HFFc6 (cell line): ENCODE results near the gene ST6GALNAC2. TPM values are rescaled to one million over a fixed set of nuclear protein-coding genes. Genes with fewer than 3 reads are reported as not detected.
"Not testable (repeated sequence)": the region's sequence is repeated elsewhere in the genome, so short reads cannot be mapped to it uniquely, and the experiment has no call there.

ENCODE experiments used
- DNase-seq: peaks from one replicate; pipeline ENCODE4 v3.0.0-alpha.2; 2018
- H3K27ac Mint-ChIP-seq: 2 replicates; pipeline ENCODE4 v1.8.0; 2020; ENCODE audit warnings: mild to moderate bottlenecking, mixed read lengths
- H3K27me3 Mint-ChIP-seq: 2 replicates; pipeline ENCODE4 v1.8.0; 2021; ENCODE audit warnings: mild to moderate bottlenecking, moderate library complexity, mixed read lengths; ENCODE audit not compliant: insufficient read depth
- H3K36me3 Mint-ChIP-seq: 2 replicates; pipeline ENCODE4 v1.8.0; 2021; ENCODE audit warnings: low read depth, mixed read lengths
- H3K4me1 Mint-ChIP-seq: 2 replicates; pipeline ENCODE4 v1.8.0; 2020; ENCODE audit warnings: low read depth, mixed read lengths
- H3K4me3 Mint-ChIP-seq: 2 replicates; pipeline ENCODE4 v1.8.0; 2020; ENCODE audit warnings: mild to moderate bottlenecking, moderate library complexity, mixed read lengths
- H3K9me3 Mint-ChIP-seq: 2 replicates; pipeline ENCODE4 v1.8.0; 2020; ENCODE audit warnings: mild to moderate bottlenecking, mixed read lengths
- total RNA-seq, 6 experiments: library from RNA; stranded (reverse); fragmentation: NEBNext Ultra II Directional; extraction: Animal tissue kit (Norgen Biotek cat#: 25700); gene quantifications; 2 replicates in 1 of 6; 3 replicates in 5 of 6; pipeline ENCODE4 v1.2.3, GENCODE V29; 2021
- TF ChIP-seq, protein P1 (sequence below): fragments of 200-600 bp; sonication (generic); IDR thresholded peaks from 2 replicates; pipeline ENCODE4 v1.5.0; 2021; ENCODE audit warnings: antibody characterized with exemption, mild to moderate bottlenecking

The ST6GALNAC2 gene
- total RNA-seq, 6 experiments from 2014 or later = 0.20 to 0.71 (median 0.34) TPM; not detected in 1

DNA sequence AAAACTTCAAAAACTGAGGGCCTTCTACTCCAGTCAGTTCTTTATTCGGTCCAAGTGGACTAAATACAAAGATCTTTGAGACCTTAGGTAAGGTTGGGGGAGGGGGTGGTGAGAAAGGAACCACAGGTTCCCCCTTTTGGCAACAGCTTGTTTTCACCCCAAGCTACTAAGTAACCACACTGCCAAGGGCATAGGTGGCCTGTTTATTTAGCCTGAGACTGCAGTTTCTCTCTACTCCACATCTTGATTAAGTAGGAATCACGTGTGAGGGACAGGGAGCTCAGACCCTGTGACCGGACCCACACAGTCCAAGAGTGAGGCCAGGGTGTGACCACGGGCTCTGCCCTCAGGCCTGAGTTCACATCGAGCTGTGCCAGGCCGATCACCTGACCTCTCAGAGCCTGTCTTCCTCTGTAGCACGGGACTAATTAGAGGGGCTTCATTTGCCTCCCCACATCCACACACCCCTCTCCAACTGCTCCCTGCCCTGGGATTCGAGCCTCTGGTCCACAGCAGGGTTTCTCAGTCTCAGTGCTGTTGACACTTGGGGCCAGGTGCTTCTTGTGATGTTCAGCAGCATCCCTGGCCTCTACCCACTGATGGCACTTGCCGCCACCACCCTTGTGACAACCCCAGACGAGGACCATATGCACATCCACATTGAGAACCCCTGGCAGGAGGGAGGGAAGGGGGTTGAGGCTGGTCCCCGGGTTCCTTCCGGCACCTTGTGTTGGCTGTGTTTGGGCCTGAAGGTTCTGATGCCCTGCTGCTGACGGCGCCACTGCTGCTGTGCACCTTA is 17.8 kb downstream of the ST6GALNAC2 start:
- peaks cover 5% of the 10 kb centered on the region; the same call in 1 of the 2 replicates for H3K9me3 Mint-ChIP-seq
- H3K4me3 Mint-ChIP-seq = no peak overlapping the region
- peaks cover 39% of the 10 kb centered on the region for H3K36me3 Mint-ChIP-seq
- H3K27ac Mint-ChIP-seq = no peak overlapping the region
- H3K27me3 Mint-ChIP-seq = no peaks in the 10 kb centered on the region; the same call in none of the 2 replicates
- no peak for DNase-seq
- peaks cover 36% of the 10 kb centered on the region for H3K4me1 Mint-ChIP-seq
- TF ChIP-seq, protein P1, sequence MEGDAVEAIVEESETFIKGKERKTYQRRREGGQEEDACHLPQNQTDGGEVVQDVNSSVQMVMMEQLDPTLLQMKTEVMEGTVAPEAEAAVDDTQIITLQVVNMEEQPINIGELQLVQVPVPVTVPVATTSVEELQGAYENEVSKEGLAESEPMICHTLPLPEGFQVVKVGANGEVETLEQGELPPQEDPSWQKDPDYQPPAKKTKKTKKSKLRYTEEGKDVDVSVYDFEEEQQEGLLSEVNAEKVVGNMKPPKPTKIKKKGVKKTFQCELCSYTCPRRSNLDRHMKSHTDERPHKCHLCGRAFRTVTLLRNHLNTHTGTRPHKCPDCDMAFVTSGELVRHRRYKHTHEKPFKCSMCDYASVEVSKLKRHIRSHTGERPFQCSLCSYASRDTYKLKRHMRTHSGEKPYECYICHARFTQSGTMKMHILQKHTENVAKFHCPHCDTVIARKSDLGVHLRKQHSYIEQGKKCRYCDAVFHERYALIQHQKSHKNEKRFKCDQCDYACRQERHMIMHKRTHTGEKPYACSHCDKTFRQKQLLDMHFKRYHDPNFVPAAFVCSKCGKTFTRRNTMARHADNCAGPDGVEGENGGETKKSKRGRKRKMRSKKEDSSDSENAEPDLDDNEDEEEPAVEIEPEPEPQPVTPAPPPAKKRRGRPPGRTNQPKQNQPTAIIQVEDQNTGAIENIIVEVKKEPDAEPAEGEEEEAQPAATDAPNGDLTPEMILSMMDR = no peak

DNA sequence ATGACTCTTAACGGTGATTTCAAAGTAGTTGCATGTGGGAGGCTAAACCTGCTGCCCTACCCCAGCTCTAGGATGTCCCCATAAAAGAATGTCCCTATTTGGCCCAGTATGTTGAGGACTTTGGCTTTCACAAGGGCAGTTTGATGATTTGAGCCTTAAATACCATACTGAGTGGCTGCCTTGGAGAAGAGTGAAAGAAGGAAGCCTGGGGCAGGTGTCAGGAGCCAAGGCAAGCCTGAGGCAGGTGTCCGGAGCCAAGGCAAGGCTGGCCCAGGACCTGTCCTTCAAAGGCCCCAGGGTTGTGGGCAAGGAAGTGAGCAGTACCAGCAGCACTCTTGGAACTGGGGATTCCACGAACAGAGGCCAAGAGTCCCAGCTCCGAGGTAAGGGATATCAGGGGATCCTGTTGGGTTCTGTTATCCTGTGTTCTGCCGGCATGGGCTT is 18.6 kb downstream of the ST6GALNAC2 start:
- H3K4me3 Mint-ChIP-seq = no peak overlapping the region
- H3K27ac Mint-ChIP-seq = peak overlapping the region; percentile 42; the same call in 1 of the 2 replicates
- H3K27me3 Mint-ChIP-seq = no peaks in the 10 kb centered on the region; the same call in none of the 2 replicates
- peaks cover 39% of the 10 kb centered on the region for H3K36me3 Mint-ChIP-seq
- DNase-seq = no peak
- H3K9me3 Mint-ChIP-seq = peaks cover 5% of the 10 kb centered on the region; the same call in 1 of the 2 replicates
- TF ChIP-seq, protein P1 = no peak
- peaks cover 45% of the 10 kb centered on the region for H3K4me1 Mint-ChIP-seq

DNA sequence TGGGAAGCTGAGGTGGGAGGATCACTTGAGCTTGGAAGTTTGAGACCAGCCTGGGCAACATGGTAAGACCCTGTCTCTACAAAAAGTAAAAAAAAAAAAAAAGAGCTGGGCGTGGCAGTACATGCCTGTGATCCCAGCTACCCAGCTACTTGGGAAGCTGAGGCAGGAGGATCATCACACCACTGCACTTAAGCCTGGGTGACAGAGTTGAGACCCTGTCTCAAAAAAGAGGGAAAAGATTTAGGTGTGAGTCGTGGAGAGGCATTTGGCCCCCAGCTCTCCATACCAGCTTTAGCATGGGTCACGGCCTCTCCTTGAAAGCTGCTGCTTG is 19.1 kb downstream of the ST6GALNAC2 start:
- peaks cover 4% of the 10 kb centered on the region for H3K27me3 Mint-ChIP-seq
- H3K36me3 Mint-ChIP-seq = peaks cover 43% of the 10 kb centered on the region
- DNase-seq = no peak
- H3K27ac Mint-ChIP-seq = no peak overlapping the region
- TF ChIP-seq, protein P1 = no peak
- H3K9me3 Mint-ChIP-seq = peaks cover 5% of the 10 kb centered on the region; the same call in 1 of the 2 replicates
- H3K4me1 Mint-ChIP-seq = peaks cover 49% of the 10 kb centered on the region
- H3K4me3 Mint-ChIP-seq = no peak overlapping the region

DNA sequence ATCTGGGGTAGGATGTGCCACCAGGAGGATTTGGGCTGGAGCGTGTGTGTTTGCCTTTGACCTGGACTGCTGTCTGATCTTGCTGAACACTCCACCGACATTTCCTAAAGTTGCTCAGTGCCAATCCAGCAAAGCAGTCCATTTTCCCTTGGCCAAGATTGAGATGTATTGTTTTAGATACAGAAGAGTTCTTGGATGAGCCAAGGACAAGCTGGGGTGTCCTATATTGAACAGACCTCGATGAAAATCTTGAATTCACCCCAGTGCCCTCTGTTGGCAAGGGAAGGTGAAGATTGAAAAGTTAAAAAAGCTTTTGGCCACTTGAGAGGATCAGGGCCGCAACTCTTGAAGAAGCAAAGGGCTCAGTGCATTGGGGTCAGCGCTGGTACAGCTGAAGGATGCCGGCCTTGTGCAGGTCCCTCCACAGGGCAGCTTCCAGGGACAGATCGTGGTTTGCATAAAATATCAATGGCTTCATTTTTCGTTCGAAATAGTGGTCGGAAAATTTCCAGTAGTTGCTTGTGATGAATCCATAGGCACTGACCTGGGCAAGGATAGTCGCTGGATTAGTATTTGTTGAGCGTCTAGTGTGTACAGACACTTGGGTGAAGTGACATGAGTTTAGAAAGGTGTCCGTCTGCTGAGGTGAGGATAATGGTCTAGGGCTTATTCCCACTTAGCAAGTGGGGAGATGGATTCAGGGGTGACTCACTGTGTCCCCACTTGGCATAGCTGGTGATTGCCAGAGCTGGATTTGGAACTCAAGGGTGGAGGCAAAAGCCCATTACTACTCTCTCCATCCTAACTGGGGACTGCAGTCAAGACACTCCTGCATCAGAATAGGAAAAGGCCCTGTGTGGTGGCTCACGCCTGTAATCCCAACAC is 19.7 kb downstream of the ST6GALNAC2 start:
- Mint-ChIP-seq H3K27me3 (peaks cover 4% of the 10 kb centered on the region), H3K36me3 (peaks cover 45% of the 10 kb centered on the region), H3K27ac (peak overlapping the region; percentile 68), H3K9me3 (peaks cover 2% of the 10 kb centered on the region; the same call in 1 of the 2 replicates), H3K4me1 (peaks cover 55% of the 10 kb centered on the region), H3K4me3 (no peak overlapping the region)
- TF ChIP-seq, protein P1 = no peak
- DNase-seq = no peak

DNA sequence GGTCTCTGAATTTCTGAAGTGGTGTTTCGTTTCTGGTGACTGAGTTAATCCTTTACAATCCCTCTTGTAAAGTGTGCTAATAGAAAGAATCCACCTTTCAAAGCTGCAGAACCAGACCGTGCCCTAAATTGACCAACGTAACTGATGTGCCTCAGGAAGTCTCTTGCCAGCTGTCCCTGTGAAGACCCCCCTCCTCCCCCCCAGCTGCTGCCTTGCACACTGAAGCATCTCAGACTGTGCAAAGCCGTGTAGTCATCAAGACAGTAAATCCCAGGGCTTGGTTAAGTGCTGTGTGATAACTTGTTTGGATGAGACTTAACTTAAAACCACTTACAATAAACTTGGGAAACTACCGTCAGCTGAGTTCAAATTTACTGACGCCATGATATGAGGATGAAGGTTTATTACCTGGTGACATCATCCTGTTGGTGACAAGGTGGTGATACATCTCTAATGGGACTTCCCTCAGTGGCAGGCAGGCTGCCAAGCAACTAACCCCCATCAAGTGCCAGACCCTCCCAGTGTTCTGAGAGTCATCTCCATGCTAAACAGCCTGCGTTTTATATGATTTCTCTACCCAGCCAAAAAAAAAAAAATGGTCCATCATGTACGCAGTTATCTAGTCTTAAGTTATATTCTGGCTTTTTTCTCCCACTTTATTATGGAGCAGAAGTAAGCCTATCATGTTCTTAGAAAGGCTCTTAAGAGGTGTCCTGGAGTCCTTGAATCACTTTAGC is 20.5 kb downstream of the ST6GALNAC2 start:
- H3K9me3 Mint-ChIP-seq, H3K27me3 Mint-ChIP-seq, H3K4me3 Mint-ChIP-seq: not testable (repeated sequence)
- Mint-ChIP-seq H3K4me1 (peaks cover 63% of the 10 kb centered on the region), H3K27ac (peak overlapping the region; percentile 68), H3K36me3 (peaks cover 43% of the 10 kb centered on the region)
- DNase-seq = peak; percentile 31

DNA sequence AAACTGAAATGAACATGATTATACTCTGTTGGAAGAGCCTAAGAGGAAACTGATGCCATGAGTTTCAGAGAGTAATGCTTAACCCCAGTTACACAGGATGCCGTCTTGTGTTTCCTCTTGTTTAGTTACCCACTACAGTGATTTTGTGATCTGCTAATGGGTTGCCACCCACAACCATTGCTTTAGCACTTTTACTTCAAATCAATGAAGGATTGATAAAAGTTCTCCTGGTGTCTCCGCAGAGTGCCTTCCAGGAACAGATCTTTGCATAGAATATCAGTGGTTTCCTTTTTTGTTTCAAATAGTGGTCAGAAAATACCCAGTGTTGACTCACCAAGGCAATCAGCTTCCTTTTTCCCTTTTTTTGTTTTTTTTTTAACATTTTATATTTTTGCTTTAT is 22.3 kb downstream of the ST6GALNAC2 start:
- DNase-seq = not testable (repeated sequence)
- peak overlapping the region; percentile 60; the same call in 1 of the 2 replicates for H3K27ac Mint-ChIP-seq

More for the DNA sequence above, 22.3 kb downstream of the ST6GALNAC2 start:
- H3K9me3 Mint-ChIP-seq, H3K4me3 Mint-ChIP-seq, H3K27me3 Mint-ChIP-seq: not testable (repeated sequence)
- Mint-ChIP-seq H3K4me1 (peaks cover 81% of the 10 kb centered on the region), H3K36me3 (peaks cover 60% of the 10 kb centered on the region)
